SK-N-SH treated with all-trans-retinoic acid at 6 μM for 48 hours (cell line): ENCODE measurements around the gene CHRNA1.

ENCODE experiments used
- ATAC-seq: fragments of 200-7000 bp; cut with Tn5 transposase; 3 replicates; pipeline ENCODE4 v1.9.1; 2020; ENCODE audit warnings: mild to moderate bottlenecking, moderate library complexity
- ARNTL ChIP-seq: fragments of 450-650 bp; formaldehyde crosslinking; IDR thresholded peaks from 2 replicates; pipeline ENCODE4 v1.5.0; 2020; ENCODE audit warnings: low read depth, mild to moderate bottlenecking, moderate library complexity, borderline replicate concordance
- BACH2 ChIP-seq: fragments of 250-450 bp; sonication (Bioruptor Pico); IDR thresholded peaks from 2 replicates; pipeline ENCODE4 v1.9.0; 2021; ENCODE audit warnings: mild to moderate bottlenecking, borderline replicate concordance
- CREB5 ChIP-seq: fragments of 250-450 bp; sonication (Bioruptor Pico); IDR thresholded peaks from 2 replicates; pipeline ENCODE4 v1.5.1; 2020; ENCODE audit warnings: low read depth, mild to moderate bottlenecking, moderate library complexity
- CSDC2 ChIP-seq: fragments of 250-450 bp; sonication (Bioruptor Pico); IDR thresholded peaks from 2 replicates; pipeline ENCODE4 v1.5.0; 2020; ENCODE audit warnings: mild to moderate bottlenecking, moderate library complexity
- CSRNP3 ChIP-seq: fragments of 250-450 bp; sonication (Bioruptor Pico); IDR thresholded peaks from 2 replicates; pipeline ENCODE4 v1.5.1; 2021; ENCODE audit warnings: mild to moderate bottlenecking, moderate library complexity
- ESRRG ChIP-seq: fragments of 250-450 bp; sonication (Bioruptor Pico); IDR thresholded peaks from 2 replicates; pipeline ENCODE4 v1.6.1; 2021; ENCODE audit warnings: mild to moderate bottlenecking
- GLIS3 ChIP-seq: fragments of 250-450 bp; sonication (Bioruptor Pico); IDR thresholded peaks from 2 replicates; pipeline ENCODE4 v1.5.0; 2020; ENCODE audit warnings: mild to moderate bottlenecking, moderate library complexity
- PATZ1 ChIP-seq: fragments of 250-450 bp; sonication (Bioruptor Pico); IDR thresholded peaks from 2 replicates; pipeline ENCODE4 v1.8.0; 2020; ENCODE audit warnings: mild to moderate bottlenecking, moderate library complexity, borderline replicate concordance
- POU6F1 ChIP-seq: fragments of 250-450 bp; sonication (Bioruptor Pico); IDR thresholded peaks from 2 replicates; pipeline ENCODE4 v1.8.0; 2021; ENCODE audit warnings: low read depth, mild to moderate bottlenecking, moderate library complexity, borderline replicate concordance
- PPARA ChIP-seq: fragments of 250-450 bp; sonication (Bioruptor Pico); IDR thresholded peaks from 2 replicates; pipeline ENCODE4 v1.5.0; 2020; ENCODE audit warnings: mild to moderate bottlenecking, borderline replicate concordance
- RARB ChIP-seq: fragments of 250-450 bp; sonication (Bioruptor Pico); IDR thresholded peaks from 2 replicates; pipeline ENCODE4 v1.8.0; 2021; ENCODE audit warnings: mild to moderate bottlenecking, moderate library complexity
- SNAI2 ChIP-seq: fragments of 250-450 bp; sonication (Bioruptor Pico); IDR thresholded peaks from 2 replicates; pipeline ENCODE4 v1.5.0; 2020; ENCODE audit warnings: mild to moderate bottlenecking, moderate library complexity
- TCF4 ChIP-seq: fragments of 250-450 bp; sonication (Bioruptor Pico); IDR thresholded peaks from 2 replicates; pipeline ENCODE4 v1.8.0; 2021; ENCODE audit warnings: mild to moderate bottlenecking, moderate library complexity, borderline replicate concordance
- TOX ChIP-seq: fragments of 250-450 bp; sonication (Bioruptor Pico); IDR thresholded peaks from 2 replicates; pipeline ENCODE4 v1.8.0; 2021; ENCODE audit warnings: mild to moderate bottlenecking, moderate library complexity, borderline replicate concordance
- ZFP3 ChIP-seq: fragments of 250-450 bp; sonication (Bioruptor Pico); IDR thresholded peaks from 2 replicates; pipeline ENCODE4 v1.5.0; 2020; ENCODE audit warnings: mild to moderate bottlenecking, moderate library complexity
- ZFP30 ChIP-seq: fragments of 450-650 bp; formaldehyde crosslinking; IDR thresholded peaks from 2 replicates; pipeline ENCODE4 v1.5.0; 2022; ENCODE audit warnings: mild to moderate bottlenecking, moderate library complexity
- ZNF565 ChIP-seq: fragments of 450-650 bp; formaldehyde crosslinking; conservative IDR thresholded peaks from 2 replicates; pipeline ENCODE4 v1.5.0; 2020; ENCODE audit warnings: low read depth, mild to moderate bottlenecking, moderate library complexity
- ZNF70 ChIP-seq: fragments of 450-650 bp; formaldehyde crosslinking; IDR thresholded peaks from 2 replicates; pipeline ENCODE4 v1.5.0; 2020; ENCODE audit warnings: mild to moderate bottlenecking, moderate library complexity
- ZNF8 ChIP-seq: fragments of 450-650 bp; formaldehyde crosslinking; IDR thresholded peaks from 2 replicates; pipeline ENCODE4 v1.5.0; 2020; ENCODE audit warnings: mild to moderate bottlenecking, moderate library complexity

CHRNA1 gene

GRCh38 chr2:174777347-174778084 lies 13.2 kb upstream of the CHRNA1 start:
- no peak for TF ChIP-seq CSRNP3 (CRISPR knock-in tag)
- TF ChIP-seq RARB, result no peak
- TF ChIP-seq TOX (CRISPR knock-in tag), result no peak
- peak; percentile 11; the same call in 1 of the 2 replicates for TF ChIP-seq TCF4 (CRISPR knock-in tag)
- TF ChIP-seq SNAI2 (CRISPR knock-in tag), result no peak
- TF ChIP-seq CSDC2 (CRISPR knock-in tag), result no peak
- TF ChIP-seq POU6F1 (CRISPR knock-in tag), result no peak
- peak; percentile 64 for ATAC-seq

GRCh38 chr2:174776675-174777074 lies 12.4 kb upstream of the CHRNA1 start:
- TF ChIP-seq ZNF8 (CRISPR knock-in tag) (no peak), RARB (no peak), TCF4 (CRISPR knock-in tag) (no peak), ZFP30 (no peak)
- TF ChIP-seq, all 23 proteins: peak for 0
- ATAC-seq, result no peak

GRCh38 chr2:174776223-174776622 lies 12.0 kb upstream of the CHRNA1 start:
- no peak for ATAC-seq
- no peak for TF ChIP-seq TCF4 (CRISPR knock-in tag)
- TF ChIP-seq ESRRG (CRISPR knock-in tag), result no peak
- no peak for TF ChIP-seq ZNF565 (CRISPR knock-in tag)
- TF ChIP-seq BACH2 (CRISPR knock-in tag), result no peak
- TF ChIP-seq TOX (CRISPR knock-in tag), result no peak
- no peak for TF ChIP-seq GLIS3 (CRISPR knock-in tag)
- no peak for TF ChIP-seq RARB
- TF ChIP-seq PPARA (CRISPR knock-in tag), result no peak
- TF ChIP-seq ZFP3 (CRISPR knock-in tag), result no peak

GRCh38 chr2:174775571-174775980 lies 11.3 kb upstream of the CHRNA1 start:
- ATAC-seq, result no peak

GRCh38 chr2:174774886-174775285 lies 10.6 kb upstream of the CHRNA1 start:
- no peak for ATAC-seq
- TF ChIP-seq ARNTL (CRISPR knock-in tag) (no peak), PPARA (CRISPR knock-in tag) (no peak), POU6F1 (CRISPR knock-in tag) (no peak), GLIS3 (CRISPR knock-in tag) (no peak)

More at GRCh38 chr2:174775571-174775980, 11.3 kb upstream of the CHRNA1 start:
- TF ChIP-seq RARB (no peak), ZNF8 (CRISPR knock-in tag) (no peak), ARNTL (CRISPR knock-in tag) (no peak), BACH2 (CRISPR knock-in tag) (no peak), ZNF565 (CRISPR knock-in tag) (no peak)

GRCh38 chr2:174773215-174773614 lies 8.9 kb upstream of the CHRNA1 start:
- no peak for ATAC-seq
- TF ChIP-seq CREB5 (CRISPR knock-in tag), result no peak
- TF ChIP-seq CSRNP3 (CRISPR knock-in tag), result no peak
- no peak for TF ChIP-seq CSDC2 (CRISPR knock-in tag)
- no peak for TF ChIP-seq POU6F1 (CRISPR knock-in tag)
- TF ChIP-seq TCF4 (CRISPR knock-in tag), result no peak
- no peak for TF ChIP-seq PPARA (CRISPR knock-in tag)
- TF ChIP-seq PATZ1, result no peak
- no peak for TF ChIP-seq GLIS3 (CRISPR knock-in tag)
- no peak for TF ChIP-seq ZNF70 (CRISPR knock-in tag)
